Trophoblast cell (in vitro differentiated cells and primary cell): Measurements from ENCODE around the gene CCK.

Experiments
- DNase-seq, 2 donors: peaks; one replicate each; pipeline ENCODE4 v3.0.0-alpha.2; 2016
- H2AFZ ChIP-seq: 2 replicates; pipeline ENCODE4 v1.6.1; 2013; ENCODE audit warnings: low read length, moderate library complexity, mild to moderate bottlenecking; ENCODE audit not compliant: insufficient read depth, poor library complexity
- H2AK5ac ChIP-seq: 2 replicates; pipeline ENCODE4 v1.6.1; 2013; ENCODE audit warnings: mild to moderate bottlenecking, low read length
- H2BK120ac ChIP-seq: 2 replicates; pipeline ENCODE4 v1.6.1; 2013; ENCODE audit warnings: low read length, mild to moderate bottlenecking, moderate library complexity; ENCODE audit not compliant: insufficient read depth, poor library complexity
- H2BK12ac ChIP-seq: 2 replicates; pipeline ENCODE4 v1.6.1; 2013; ENCODE audit warnings: mild to moderate bottlenecking, low read length, moderate library complexity
- H2BK5ac ChIP-seq: 2 replicates; pipeline ENCODE4 v1.6.1; 2013; ENCODE audit warnings: low read length, low read depth, moderate library complexity, mild to moderate bottlenecking; ENCODE audit not compliant: poor library complexity
- H3K14ac ChIP-seq: 2 replicates; pipeline ENCODE4 v1.6.1; 2013; ENCODE audit warnings: mild to moderate bottlenecking, low read length
- H3K18ac ChIP-seq: 2 replicates; pipeline ENCODE4 v1.6.1; 2013; ENCODE audit warnings: mild to moderate bottlenecking, low read length
- H3K23ac ChIP-seq: 2 replicates; pipeline ENCODE4 v1.6.1; 2013; ENCODE audit warnings: low read length
- H3K27ac ChIP-seq: 2 replicates; pipeline ENCODE4 v1.5.1; 2013; ENCODE audit warnings: low read depth, mild to moderate bottlenecking, inconsistent platforms, low read length, moderate library complexity
- H3K27me3 ChIP-seq: 2 replicates; pipeline ENCODE4 v1.6.1; 2013; ENCODE audit warnings: inconsistent platforms, mild to moderate bottlenecking, low read length, moderate library complexity; ENCODE audit not compliant: insufficient read depth
- H3K36me3 ChIP-seq, 2 experiments: 1 replicate in 1 of 2; 2 replicates in 1 of 2; pipeline ENCODE4 v1.6.1; 2013; ENCODE audit warnings: low read length in 2 of 2, mild to moderate bottlenecking in 2 of 2, moderate library complexity in 1 of 2; ENCODE audit not compliant: insufficient read depth in 2 of 2, control insufficient read depth in 1 of 2
- H3K4ac ChIP-seq: 2 replicates; pipeline ENCODE4 v1.6.1; 2013; ENCODE audit warnings: low read depth, mild to moderate bottlenecking, low read length, moderate library complexity
- H3K4me1 ChIP-seq, 2 experiments: 1 replicate in 1 of 2; 2 replicates in 1 of 2; pipeline ENCODE4 v1.6.1; 2013; ENCODE audit warnings: low read length in 2 of 2, mild to moderate bottlenecking in 2 of 2, moderate library complexity in 1 of 2; ENCODE audit not compliant: insufficient read depth in 2 of 2, control insufficient read depth in 1 of 2
- H3K4me2 ChIP-seq: 2 replicates; pipeline ENCODE4 v1.6.1; 2013; ENCODE audit warnings: inconsistent platforms, mild to moderate bottlenecking, low read length, moderate library complexity
- H3K4me3 ChIP-seq: 2 replicates; pipeline ENCODE4 v1.5.1; 2013; ENCODE audit warnings: mild to moderate bottlenecking, low read depth, low read length, inconsistent platforms
- H3K79me1 ChIP-seq: one replicate; pipeline ENCODE4 v1.6.1; 2013; ENCODE audit warnings: low read length
- H3K79me2 ChIP-seq: 2 replicates; pipeline ENCODE4 v1.6.1; 2013; ENCODE audit warnings: low read length, mild to moderate bottlenecking; ENCODE audit not compliant: control insufficient read depth, insufficient read depth, poor library complexity
- H3K9ac ChIP-seq: 2 replicates; pipeline ENCODE4 v1.6.1; 2013; ENCODE audit warnings: mild to moderate bottlenecking, low read length
- H3K9me3 ChIP-seq: 2 replicates; pipeline ENCODE4 v1.6.1; 2013; ENCODE audit warnings: low read depth, mild to moderate bottlenecking, control low read depth, inconsistent platforms, low read length; ENCODE audit not compliant: insufficient read depth
- H4K12ac ChIP-seq: 2 replicates; pipeline ENCODE4 v1.6.1; 2013; ENCODE audit warnings: low read depth, mild to moderate bottlenecking, low read length, moderate library complexity
- H4K8ac ChIP-seq: 2 replicates; pipeline ENCODE4 v1.6.1; 2013; ENCODE audit warnings: low read depth, mild to moderate bottlenecking, low read length, moderate library complexity
- H4K91ac ChIP-seq: one replicate; pipeline ENCODE4 v1.6.1; 2013; ENCODE audit warnings: low read depth, mild to moderate bottlenecking, low read length, moderate library complexity
- WGBS: extraction: QIAGEN DNeasy Blood & Tissue Kit; methylation state at CpG from one replicate; pipeline ENCODE4 v1.1.7; 2013; ENCODE audit warnings: missing lambda C conversion rate; ENCODE audit not compliant: insufficient read length, insufficient coverage; ENCODE audit errors: extremely low coverage; 5-methylcytosine and 5-hydroxymethylcytosine counted together

Gene CCK

DNA sequence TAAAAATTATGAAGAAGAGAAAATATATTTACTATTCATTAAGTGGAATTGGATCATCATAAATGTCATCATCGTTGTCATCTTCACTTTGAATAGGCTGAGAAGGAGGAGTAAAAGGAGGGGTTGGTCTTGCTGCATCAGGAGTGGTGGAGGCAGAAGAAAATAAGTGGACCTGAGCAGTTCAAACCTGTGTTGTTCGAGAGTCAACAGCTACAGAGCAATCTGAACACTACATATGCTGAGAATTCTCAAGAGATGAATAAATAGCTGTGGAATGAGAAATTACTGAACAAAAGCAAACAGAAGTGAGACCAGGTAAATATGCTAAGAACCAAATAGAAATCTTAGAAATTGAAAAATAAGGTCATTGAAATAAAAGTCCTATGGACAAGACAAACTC is 32.3 kb upstream of the CCK start:
- Histone ChIP-seq H3K36me3 (no peaks in the 10 kb centered on the region), H3K4ac (no peak overlapping the region), H3K23ac (no peak overlapping the region), H3K14ac (no peak overlapping the region), H3K9ac (no peak overlapping the region), H3K18ac (no peak overlapping the region), H4K8ac (no peak overlapping the region), H2BK12ac (no peak overlapping the region), H2BK5ac (no peak overlapping the region), H3K79me1 (no peaks in the 10 kb centered on the region), H2BK120ac (no peak overlapping the region), H3K27me3 (no peaks in the 10 kb centered on the region), H3K79me2 (no peaks in the 10 kb centered on the region), H3K27ac (no peak overlapping the region), H2AFZ (no peak overlapping the region), H3K4me1 (no peaks in the 10 kb centered on the region), H4K12ac (no peak overlapping the region), H4K91ac (no peak overlapping the region), H3K4me2 (no peak overlapping the region), H3K4me3 (no peak overlapping the region), H3K9me3 (no peaks in the 10 kb centered on the region), H2AK5ac (no peak overlapping the region)
- whole genome bisulfite sequencing, result no CpG with 5 or more reads among the region's 2 CpGs
- DNase-seq, result no peak

DNA sequence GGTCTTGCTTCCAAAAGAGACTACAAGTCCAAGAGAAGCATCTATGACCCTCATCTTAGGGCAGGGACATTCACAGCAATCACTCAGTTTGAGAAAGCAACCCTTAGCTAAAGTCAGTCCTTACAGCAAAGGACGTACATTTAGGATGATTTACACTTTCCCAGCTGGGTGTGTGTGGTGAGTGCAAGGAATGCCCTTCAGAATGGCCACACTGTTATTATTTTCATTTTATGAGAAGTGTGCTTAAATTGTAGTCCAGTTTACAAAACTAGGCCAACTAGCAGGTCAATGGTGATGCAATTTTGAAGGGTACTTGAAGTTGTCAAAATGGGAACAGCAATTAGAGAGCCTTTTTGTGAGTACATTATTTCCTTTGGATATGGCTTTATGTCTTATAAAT is 26.0 kb upstream of the CCK start:
- Histone ChIP-seq H3K4me1 (no peaks in the 10 kb centered on the region), H3K9me3 (peaks cover 4% of the 10 kb centered on the region), H2AK5ac (no peak overlapping the region), H3K23ac (no peak overlapping the region), H4K8ac (no peak overlapping the region), H2BK5ac (no peak overlapping the region), H3K4me3 (no peak overlapping the region), H3K27ac (no peak overlapping the region), H2BK120ac (no peak overlapping the region), H3K79me1 (no peaks in the 10 kb centered on the region), H4K91ac (no peak overlapping the region), H3K4me2 (no peak overlapping the region), H3K9ac (no peak overlapping the region), H3K27me3 (no peaks in the 10 kb centered on the region), H3K14ac (no peak overlapping the region), H4K12ac (no peak overlapping the region), H3K18ac (no peak overlapping the region), H2BK12ac (no peak overlapping the region), H2AFZ (no peak overlapping the region), H3K4ac (no peak overlapping the region), H3K36me3 (no peaks in the 10 kb centered on the region), H3K79me2 (no peaks in the 10 kb centered on the region)
- WGBS, result no CpG with 5 or more reads among the region's 1 CpG
- no peak for DNase-seq

DNA sequence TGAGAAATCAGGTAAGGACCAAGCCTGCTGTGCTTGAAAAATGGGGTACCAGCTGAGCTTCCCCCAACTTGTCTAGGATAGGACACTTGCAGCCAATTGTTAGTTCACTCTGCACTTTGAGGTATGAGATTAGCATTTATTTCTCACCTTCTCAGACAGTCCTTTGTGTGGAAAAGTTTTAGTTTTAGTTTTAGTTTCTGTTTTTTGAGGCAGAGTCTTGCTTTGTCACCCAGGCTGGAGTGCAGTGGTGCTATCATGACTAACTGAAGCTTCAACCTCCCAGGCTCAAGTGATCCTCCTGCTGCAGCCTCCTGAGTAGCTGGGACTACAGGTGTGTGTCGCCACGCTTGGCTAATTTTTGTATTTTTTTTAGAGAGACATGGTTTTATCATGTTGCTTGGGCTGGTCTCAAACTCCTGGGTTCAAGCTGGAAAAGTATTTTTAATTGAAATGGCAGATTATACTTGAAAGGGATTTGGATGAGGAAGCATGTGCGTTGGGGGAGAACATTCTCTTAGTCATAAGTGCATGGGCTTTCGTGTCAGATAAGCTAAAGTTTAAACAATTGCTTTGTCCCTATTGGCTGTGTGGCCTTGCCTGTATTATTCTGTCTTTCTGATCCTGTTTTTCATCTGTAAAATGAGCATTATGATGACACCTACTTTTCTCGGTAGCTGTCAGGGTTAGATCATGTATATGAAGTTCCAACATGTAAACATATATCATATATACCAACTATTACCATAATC is 25.2 kb upstream of the CCK start:
- H2BK5ac ChIP-seq, result no peak overlapping the region
- H2BK120ac ChIP-seq, result no peak overlapping the region
- no peak overlapping the region for H3K4ac ChIP-seq
- H2AFZ ChIP-seq, result no peak overlapping the region
- no peak overlapping the region for H3K9ac ChIP-seq
- H3K79me1 ChIP-seq, result no peaks in the 10 kb centered on the region
- H3K4me3 ChIP-seq, result no peak overlapping the region
- H3K36me3 ChIP-seq, result no peaks in the 10 kb centered on the region
- H3K14ac ChIP-seq, result no peak overlapping the region
- H2BK12ac ChIP-seq, result no peak overlapping the region
- no peak overlapping the region for H4K12ac ChIP-seq
- no peak overlapping the region for H3K23ac ChIP-seq
- H4K91ac ChIP-seq, result no peak overlapping the region
- H3K27me3 ChIP-seq, result no peaks in the 10 kb centered on the region
- no CpG with 5 or more reads among the region's 5 CpGs for WGBS
- peaks cover 4% of the 10 kb centered on the region for H3K9me3 ChIP-seq
- H3K18ac ChIP-seq, result no peak overlapping the region
- H3K4me2 ChIP-seq, result no peak overlapping the region
- H4K8ac ChIP-seq, result no peak overlapping the region
- no peaks in the 10 kb centered on the region for H3K4me1 ChIP-seq
- no peak for DNase-seq
- no peak overlapping the region for H2AK5ac ChIP-seq
- H3K27ac ChIP-seq, result no peak overlapping the region
- no peaks in the 10 kb centered on the region for H3K79me2 ChIP-seq

DNA sequence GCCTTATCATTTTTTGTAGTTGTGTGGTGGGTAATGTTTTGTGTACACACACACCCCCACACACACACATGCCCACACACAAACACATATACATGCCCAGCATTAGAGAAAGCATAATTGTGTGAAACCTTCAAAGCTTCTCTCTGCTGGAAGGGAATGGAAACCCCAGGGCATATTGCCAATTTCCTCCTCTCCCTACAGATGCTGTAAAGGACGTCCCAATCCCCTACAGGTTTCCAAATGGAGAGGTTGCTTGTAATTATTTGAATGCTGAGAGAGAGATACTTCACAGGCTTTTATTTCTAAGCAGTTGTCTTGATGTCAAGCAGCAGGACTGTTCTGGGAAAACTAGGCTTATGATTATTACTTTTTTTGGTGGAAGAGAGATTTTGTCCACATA is 23.0 kb upstream of the CCK start:
- Histone ChIP-seq H3K18ac (no peak overlapping the region), H3K4ac (no peak overlapping the region), H2AK5ac (no peak overlapping the region), H3K4me3 (no peak overlapping the region), H4K8ac (no peak overlapping the region), H4K91ac (no peak overlapping the region), H2BK12ac (no peak overlapping the region), H3K9me3 (peaks cover 4% of the 10 kb centered on the region), H2BK120ac (no peak overlapping the region), H4K12ac (no peak overlapping the region), H3K9ac (no peak overlapping the region), H3K4me2 (no peak overlapping the region), H3K27me3 (no peaks in the 10 kb centered on the region), H3K79me2 (no peaks in the 10 kb centered on the region), H2AFZ (no peak overlapping the region), H3K4me1 (no peaks in the 10 kb centered on the region), H3K36me3 (no peaks in the 10 kb centered on the region), H3K14ac (no peak overlapping the region), H3K79me1 (no peaks in the 10 kb centered on the region), H3K23ac (no peak overlapping the region), H2BK5ac (no peak overlapping the region), H3K27ac (no peak overlapping the region)
- DNase-seq, result no peak
- no CpG with 5 or more reads among the region's 1 CpG for WGBS
